ENCODE data around the gene FAM162A. TPM values are rescaled to one million over a fixed set of nuclear protein-coding genes. Genes with fewer than 3 reads are reported as not detected.
"Not testable (repeated sequence)": the region's sequence is repeated elsewhere in the genome, so short reads cannot be mapped to it uniquely, and the experiment has no call there.

Gene FAM162A
- total and polyA plus RNA-seq, 4 donors = 19.2 to 111 (median 32.5) TPM

GRCh38 chr3:122364490-122364889, 19.5 kb upstream of the FAM162A start:
- Histone ChIP-seq H3K9ac (ENCODE audit: insufficient read depth in 1 of 2, low read length in 2 of 2) (no peak overlapping the region), H3K9me3 (ENCODE audit: control insufficient read depth in 4 of 4, insufficient read depth in 3 of 4, low read length in 3 of 4) (no peaks in the 10 kb centered on the region), H3K27ac (ENCODE audit: low read depth in 1 of 2, low read length in 1 of 2) (no peak overlapping the region), H3K27me3 (ENCODE audit: control insufficient read depth in 3 of 3, insufficient read depth in 3 of 3, low read length in 2 of 3) (no peaks in the 10 kb centered on the region), H3K36me3 (ENCODE audit: control insufficient read depth in 4 of 4, insufficient read depth in 4 of 4, low read length in 4 of 4) (peaks cover 7 to 26% (median 15%) of the 10 kb centered on the region in 4 donors), H3K4me3 (no peak overlapping the region), H3K4me1 (ENCODE audit: control insufficient read depth in 5 of 5, insufficient read depth in 5 of 5, low read length in 5 of 5) (no peaks in the 10 kb centered on the region)
- WGBS, 2 donors = 67 to 96% methylated on average over 2 of the region's 2 CpGs
- no peak for TF ChIP-seq CTCF (IDR thresholded peaks at IDR 0.05; ENCODE audit: control extremely low read depth, extremely low read depth)
- ATAC-seq (ENCODE audit: insufficient read depth, low FRiP score) = no peak
- DNase-seq = no peak

DNA sequence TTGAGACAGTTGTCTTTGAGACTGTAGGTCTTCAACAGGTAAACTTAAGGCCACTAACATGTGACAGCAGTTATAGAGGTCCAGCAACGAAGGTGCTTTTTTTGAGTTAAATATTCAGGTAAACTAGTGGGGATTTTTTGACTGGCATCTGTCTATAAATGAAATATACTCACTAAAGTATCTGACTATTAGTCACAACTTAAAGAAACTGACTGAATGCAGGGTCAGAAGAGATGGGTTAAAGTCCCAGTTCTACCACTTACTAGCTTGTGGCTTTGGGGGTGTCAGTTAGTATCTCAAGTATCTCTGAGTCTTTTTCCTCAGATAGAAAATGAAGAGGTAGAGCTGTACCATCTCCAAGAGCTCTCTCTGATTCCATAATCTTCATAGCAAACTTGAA, 18.9 kb upstream of the FAM162A start:
- no peaks in the 10 kb centered on the region for H3K4me1 ChIP-seq (ENCODE audit: control insufficient read depth in 5 of 5, insufficient read depth in 5 of 5, low read length in 5 of 5)
- H3K9ac ChIP-seq (ENCODE audit: insufficient read depth in 1 of 2, low read length in 2 of 2) = no peak overlapping the region
- WGBS, 2 donors = 87 to 95% methylated on average over 1 of the region's 1 CpG
- peaks cover 7 to 26% (median 16%) of the 10 kb centered on the region in 4 donors for H3K36me3 ChIP-seq (ENCODE audit: control insufficient read depth in 4 of 4, insufficient read depth in 4 of 4, low read length in 4 of 4)
- no peak for ATAC-seq (ENCODE audit: insufficient read depth, low FRiP score)
- no peak for DNase-seq
- no peak for TF ChIP-seq CTCF (IDR thresholded peaks at IDR 0.05; ENCODE audit: control extremely low read depth, extremely low read depth)
- no peak overlapping the region for H3K4me3 ChIP-seq
- H3K27me3 ChIP-seq (ENCODE audit: control insufficient read depth in 3 of 3, insufficient read depth in 3 of 3, low read length in 2 of 3) = no peaks in the 10 kb centered on the region
- H3K27ac ChIP-seq (ENCODE audit: low read depth in 1 of 2, low read length in 1 of 2) = no peak overlapping the region
- no peaks in the 10 kb centered on the region for H3K9me3 ChIP-seq (ENCODE audit: control insufficient read depth in 4 of 4, insufficient read depth in 3 of 4, low read length in 3 of 4)

DNA sequence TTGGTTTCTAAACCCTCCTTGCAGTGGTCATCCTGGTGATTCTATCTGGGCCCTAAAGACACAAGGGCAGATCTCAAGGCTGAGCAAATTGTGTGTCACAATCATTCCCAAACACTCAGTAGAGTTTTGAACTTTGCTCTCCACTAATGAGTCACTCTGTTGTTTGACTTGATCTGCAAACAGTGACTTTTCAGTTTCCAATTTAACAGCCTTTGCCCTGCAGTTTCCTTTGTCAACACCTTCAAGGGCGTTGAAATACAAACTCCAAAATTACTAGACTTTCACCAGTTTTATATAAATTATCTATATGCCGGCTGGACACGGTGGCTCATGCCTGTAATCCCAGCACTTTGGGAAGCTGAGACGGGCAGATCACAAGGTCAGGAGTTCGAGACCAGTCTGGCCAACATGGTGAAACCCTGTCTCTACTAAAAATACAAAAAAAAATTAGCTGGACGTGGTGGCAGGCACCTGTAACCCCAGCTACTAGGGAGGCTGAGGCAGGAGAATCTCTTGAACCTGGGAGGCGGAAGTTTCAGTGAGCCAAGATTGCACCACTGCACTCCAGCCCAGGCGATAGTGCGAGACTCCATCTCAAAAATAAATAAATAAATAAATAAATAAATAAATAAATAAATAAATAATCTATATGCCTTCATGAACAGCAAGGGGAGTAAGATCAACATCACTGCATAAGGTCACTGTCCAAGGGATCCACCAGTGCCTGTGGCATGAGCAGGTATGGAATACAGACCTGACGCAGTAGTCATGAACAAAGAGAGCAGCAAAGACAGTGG, 18.2 kb upstream of the FAM162A start:
- peaks cover 7 to 26% (median 17%) of the 10 kb centered on the region in 4 donors for H3K36me3 ChIP-seq (ENCODE audit: control insufficient read depth in 4 of 4, insufficient read depth in 4 of 4, low read length in 4 of 4)

GRCh38 chr3:122366379-122366749, 17.6 kb upstream of the FAM162A start:
- ATAC-seq (ENCODE audit: insufficient read depth, low FRiP score) = no peak
- H3K27ac ChIP-seq (ENCODE audit: low read depth in 1 of 2, low read length in 1 of 2) = no peak overlapping the region
- H3K36me3 ChIP-seq (ENCODE audit: control insufficient read depth in 4 of 4, insufficient read depth in 4 of 4, low read length in 4 of 4) = peaks cover 7 to 26% (median 17%) of the 10 kb centered on the region in 4 donors
- no peak overlapping the region for H3K9ac ChIP-seq (ENCODE audit: insufficient read depth in 1 of 2, low read length in 2 of 2)
- no peak overlapping the region for H3K4me3 ChIP-seq
- H3K9me3 ChIP-seq (ENCODE audit: control insufficient read depth in 4 of 4, insufficient read depth in 3 of 4, low read length in 3 of 4) = no peaks in the 10 kb centered on the region
- 94 to 96% methylated on average over 5 of the region's 5 CpGs for WGBS, 2 donors
- H3K27me3 ChIP-seq (ENCODE audit: control insufficient read depth in 3 of 3, insufficient read depth in 3 of 3, low read length in 2 of 3) = no peaks in the 10 kb centered on the region
- DNase-seq = no peak
- no peaks in the 10 kb centered on the region for H3K4me1 ChIP-seq (ENCODE audit: control insufficient read depth in 5 of 5, insufficient read depth in 5 of 5, low read length in 5 of 5)
- TF ChIP-seq CTCF (IDR thresholded peaks at IDR 0.05; ENCODE audit: control extremely low read depth, extremely low read depth) = no peak

More for the DNA sequence above, 18.2 kb upstream of the FAM162A start:
- H3K27ac ChIP-seq (ENCODE audit: low read depth in 1 of 2, low read length in 1 of 2); H3K9ac ChIP-seq (ENCODE audit: insufficient read depth in 1 of 2, low read length in 2 of 2); DNase-seq; H3K4me1 ChIP-seq (ENCODE audit: control insufficient read depth in 5 of 5, insufficient read depth in 5 of 5, low read length in 5 of 5); H3K9me3 ChIP-seq (ENCODE audit: control insufficient read depth in 4 of 4, insufficient read depth in 3 of 4, low read length in 3 of 4); H3K27me3 ChIP-seq (ENCODE audit: control insufficient read depth in 3 of 3, insufficient read depth in 3 of 3, low read length in 2 of 3); H3K4me3 ChIP-seq: not testable (repeated sequence)
- 87 to 95% methylated on average over 10 of the region's 10 CpGs for WGBS, 2 donors
- peak; percentile 83 for ATAC-seq (ENCODE audit: insufficient read depth, low FRiP score)

All from lung (tissue), 12 donors.